Measurements from ENCODE around the gene BLOC1S5.

- TF ChIP-seq FOXM1 (IDR thresholded peaks at IDR 0.05; ENCODE audit: borderline replicate concordance, low read depth) (no peak), RAD21 (IDR thresholded peaks at IDR 0.05; ENCODE audit: low read depth) (no peak), REST (IDR thresholded peaks at IDR 0.05; ENCODE audit: low read depth) (no peak), YY1 (IDR thresholded peaks at IDR 0.05; ENCODE audit: low read depth) (no peak), EP300 (IDR thresholded peaks at IDR 0.05; ENCODE audit: borderline replicate concordance) (no peak), TAF1 (IDR thresholded peaks at IDR 0.05; ENCODE audit: low read depth) (no peak), MAX (IDR thresholded peaks at IDR 0.05) (no peak)
These were observed 36.1 kb downstream of the BLOC1S5 start for GRCh38 chr6:8027965-8028651.

Data from Ishikawa (cell line).